ENCODE measurements around the gene GOSR2. TPM values are rescaled to one million over a fixed set of nuclear protein-coding genes. Genes with fewer than 3 reads are reported as not detected.

The GOSR2 gene
- total and polyA plus RNA-seq, 2 of the 4 experiments (the other 2 are of a cell fraction), result 63.4 to 75.6 TPM

DNA sequence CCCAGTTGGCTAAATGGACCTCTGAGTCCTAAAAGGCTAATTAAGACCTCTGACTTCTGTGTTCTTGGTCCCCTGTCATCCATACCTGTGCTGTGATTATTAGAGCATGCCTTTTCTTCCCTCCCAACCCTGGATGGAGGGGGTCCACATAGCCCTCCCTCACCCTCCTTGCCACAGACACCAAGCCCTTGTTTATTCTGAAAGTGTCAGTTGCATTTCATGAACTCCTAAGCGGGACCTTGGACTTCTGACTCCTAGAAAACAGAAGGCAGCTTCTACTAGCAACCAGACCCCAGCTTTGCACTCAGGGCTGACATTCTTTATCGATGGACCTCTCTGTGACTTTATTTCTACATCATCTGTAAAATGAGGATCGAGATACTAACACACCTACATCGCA is 33.4 kb upstream of the GOSR2 start:
- H3K9ac ChIP-seq (ENCODE audit: low read depth, low read length), result no peak overlapping the region
- H3K79me1 ChIP-seq (ENCODE audit: low read depth in 1 of 2, low read length in 2 of 2), result no peaks in the 10 kb centered on the region
- H3K4ac ChIP-seq (ENCODE audit: low read depth, low read length), result no peak overlapping the region
- no peak overlapping the region for H2BK120ac ChIP-seq (ENCODE audit: low read depth, low read length)
- in situ Hi-C loops (cut with MboI; ENCODE audit: low sequenced_read_pairs) (no loop called here), intact Hi-C loops (cut with micrococcal nuclease) (no loop called here), dilution Hi-C loops (cut with HindIII; ENCODE audit: low sequenced_read_pairs, unreplicated experiment) (no loop called here)
- no peaks in the 10 kb centered on the region for H3K4me1 ChIP-seq (ENCODE audit: control insufficient read depth, insufficient read depth, low read length)
- no peak overlapping the region for H2BK15ac ChIP-seq (ENCODE audit: low read depth, low read length)
- H3K18ac ChIP-seq (ENCODE audit: low read depth, low read length), result no peak overlapping the region
- H3K4me2 ChIP-seq (ENCODE audit: low read depth, low read length), result no peak overlapping the region
- no peak overlapping the region for H4K8ac ChIP-seq (ENCODE audit: low read depth in 2 of 2, low read length in 2 of 2)
- no peak overlapping the region for H2AK5ac ChIP-seq (ENCODE audit: low read depth, low read length)
- 63% methylated on average over 3 of the region's 4 CpGs; no CpG with 5 or more reads in 1 of the 2 experiments for WGBS, 2 experiments (ENCODE audit: extremely low coverage in 2 of 2, insufficient read length in 1 of 2)
- no peak overlapping the region for H3K14ac ChIP-seq (replicated peaks; ENCODE audit: low read depth, low read length)
- no peak overlapping the region for H4K5ac ChIP-seq (ENCODE audit: low read depth, low read length)
- no peaks in the 10 kb centered on the region for H3K9me1 ChIP-seq (ENCODE audit: insufficient read depth, low read length)
- H3K27me3 ChIP-seq (ENCODE audit: control insufficient read depth, insufficient read depth, low read length), result peaks cover 77% of the 10 kb centered on the region
- BruUV-seq (replicated peaks), result no TSS peak
- H2AFZ ChIP-seq (replicated peaks; ENCODE audit: low read length, poor library complexity), result no peak overlapping the region
- no peaks in the 10 kb centered on the region for H3K9me3 ChIP-seq (ENCODE audit: control insufficient read depth, insufficient read depth, low read length)
- H3K27ac ChIP-seq (ENCODE audit: insufficient read depth, low read length), result no peak overlapping the region
- no peak overlapping the region for H4K91ac ChIP-seq (ENCODE audit: insufficient read depth, low read depth, low read length)
- CTCF ChIA-PET, result no interaction called here
- H3K4me3 ChIP-seq (ENCODE audit: insufficient read depth, low read depth, low read length), result no peak overlapping the region
- H4K20me1 ChIP-seq (ENCODE audit: insufficient read depth, low read length), result no peaks in the 10 kb centered on the region
- TF ChIP-seq BHLHE40 (IDR thresholded peaks at IDR 0.05; ENCODE audit: low read depth, low read length), result no peak
- no peak for TF ChIP-seq MAFK (IDR thresholded peaks at IDR 0.05; ENCODE audit: low read depth, low read length)
- TF ChIP-seq SMC3 (IDR thresholded peaks at IDR 0.05; ENCODE audit: low read depth, low read length), result no peak
- no peak for TF ChIP-seq CEBPB (IDR thresholded peaks at IDR 0.05; ENCODE audit: low read depth, low read length)
- TF ChIP-seq, protein P1, sequence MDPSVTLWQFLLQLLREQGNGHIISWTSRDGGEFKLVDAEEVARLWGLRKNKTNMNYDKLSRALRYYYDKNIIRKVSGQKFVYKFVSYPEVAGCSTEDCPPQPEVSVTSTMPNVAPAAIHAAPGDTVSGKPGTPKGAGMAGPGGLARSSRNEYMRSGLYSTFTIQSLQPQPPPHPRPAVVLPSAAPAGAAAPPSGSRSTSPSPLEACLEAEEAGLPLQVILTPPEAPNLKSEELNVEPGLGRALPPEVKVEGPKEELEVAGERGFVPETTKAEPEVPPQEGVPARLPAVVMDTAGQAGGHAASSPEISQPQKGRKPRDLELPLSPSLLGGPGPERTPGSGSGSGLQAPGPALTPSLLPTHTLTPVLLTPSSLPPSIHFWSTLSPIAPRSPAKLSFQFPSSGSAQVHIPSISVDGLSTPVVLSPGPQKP (IDR thresholded peaks at IDR 0.05; ENCODE audit: borderline replicate concordance, low read depth, low read length), result no peak
- TF ChIP-seq MAZ (IDR thresholded peaks at IDR 0.05; ENCODE audit: borderline replicate concordance, low read depth, low read length), result no peak
- TF ChIP-seq NFE2L2 (IDR thresholded peaks at IDR 0.05; ENCODE audit: low read depth, low read length), result no peak
- TF ChIP-seq POLR2A (IDR thresholded peaks at IDR 0.05; ENCODE audit: low read depth, low read length), result no peak
- no peak for TF ChIP-seq RFX5 (IDR thresholded peaks at IDR 0.05; ENCODE audit: low read depth, low read length)
- TF ChIP-seq, protein P2, sequence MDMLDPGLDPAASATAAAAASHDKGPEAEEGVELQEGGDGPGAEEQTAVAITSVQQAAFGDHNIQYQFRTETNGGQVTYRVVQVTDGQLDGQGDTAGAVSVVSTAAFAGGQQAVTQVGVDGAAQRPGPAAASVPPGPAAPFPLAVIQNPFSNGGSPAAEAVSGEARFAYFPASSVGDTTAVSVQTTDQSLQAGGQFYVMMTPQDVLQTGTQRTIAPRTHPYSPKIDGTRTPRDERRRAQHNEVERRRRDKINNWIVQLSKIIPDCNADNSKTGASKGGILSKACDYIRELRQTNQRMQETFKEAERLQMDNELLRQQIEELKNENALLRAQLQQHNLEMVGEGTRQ (IDR thresholded peaks at IDR 0.05; ENCODE audit: low read depth, low read length), result no peak
- no peak for TF ChIP-seq FOS (IDR thresholded peaks at IDR 0.05; ENCODE audit: low read depth, low read length)
- TF ChIP-seq RAD21 (IDR thresholded peaks at IDR 0.05; ENCODE audit: low read length), result no peak
- no peak overlapping the region for H2BK5ac ChIP-seq (ENCODE audit: low read depth, low read length, poor library complexity, severe bottlenecking)
- no peaks in the 10 kb centered on the region for H3K36me3 ChIP-seq (ENCODE audit: control insufficient read depth, insufficient read depth, low read length)
- H2BK20ac ChIP-seq (ENCODE audit: low read depth, low read length), result no peak overlapping the region
- H3K56ac ChIP-seq (ENCODE audit: extremely low read depth, insufficient read depth, low read length), result no peak overlapping the region
- no peak for DNase-seq
- POLR2A ChIA-PET (ENCODE audit: unreplicated experiment), result no interaction called here
- no peak overlapping the region for H3K23ac ChIP-seq (ENCODE audit: low read depth, low read length)
- no peak for ATAC-seq (ENCODE audit: low read depth)
- H2AK9ac ChIP-seq (replicated peaks; ENCODE audit: low read depth, low read length, poor library complexity), result no peak overlapping the region
